ENCODE measurements around the gene CHRM3. TPM values are rescaled to one million over a fixed set of nuclear protein-coding genes. Genes with fewer than 3 reads are reported as not detected.

The CHRM3 gene
- polyA plus RNA-seq, 2 of the 4 experiments (the other 2 are of a cell fraction): 0.01 to 0.03 TPM

DNA sequence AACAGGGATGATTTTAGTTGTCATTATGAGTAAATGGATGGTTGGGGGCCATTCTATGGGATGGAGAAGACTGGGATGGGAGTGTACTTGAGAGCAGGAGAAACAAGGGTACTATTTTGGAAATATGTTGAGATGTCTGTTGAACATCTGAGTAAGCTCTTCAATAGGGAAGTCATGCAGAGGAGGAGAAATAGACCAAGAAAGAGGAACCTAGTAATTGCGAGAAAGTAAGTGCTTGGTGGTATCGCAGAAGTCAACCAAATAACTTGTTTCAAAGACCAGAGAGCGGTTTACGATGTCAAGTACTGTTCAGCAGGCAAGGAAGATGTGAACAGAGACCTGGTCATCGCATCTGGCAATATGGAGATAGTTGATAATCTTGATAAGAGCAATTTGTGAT, 22.4 kb upstream of the CHRM3 start:
- POLR2A ChIA-PET: no interaction called here

GRCh38 chr1:239367196-239367810, 19.1 kb upstream of the CHRM3 start:
- H3K9me3 ChIP-seq: no peaks in the 10 kb centered on the region
- POLR2A ChIA-PET: no interaction called here
- FAIRE-seq (no peak), DNase-seq (ENCODE audit: low read depth in 1 of 2, low spot score in 1 of 2) (no peak), ATAC-seq (no peak)
- no peak overlapping the region for H3K4me3 ChIP-seq
- no peak overlapping the region for H3K27ac ChIP-seq
- H3K4me1 ChIP-seq: no peaks in the 10 kb centered on the region
- TF ChIP-seq, protein P1, sequence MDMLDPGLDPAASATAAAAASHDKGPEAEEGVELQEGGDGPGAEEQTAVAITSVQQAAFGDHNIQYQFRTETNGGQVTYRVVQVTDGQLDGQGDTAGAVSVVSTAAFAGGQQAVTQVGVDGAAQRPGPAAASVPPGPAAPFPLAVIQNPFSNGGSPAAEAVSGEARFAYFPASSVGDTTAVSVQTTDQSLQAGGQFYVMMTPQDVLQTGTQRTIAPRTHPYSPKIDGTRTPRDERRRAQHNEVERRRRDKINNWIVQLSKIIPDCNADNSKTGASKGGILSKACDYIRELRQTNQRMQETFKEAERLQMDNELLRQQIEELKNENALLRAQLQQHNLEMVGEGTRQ (IDR thresholded peaks at IDR 0.05): no peak
- TF ChIP-seq CHD2 (IDR thresholded peaks at IDR 0.05; ENCODE audit: low read length, partially characterized antibody): no peak
- no peak for TF ChIP-seq BHLHE40 (IDR thresholded peaks at IDR 0.05; ENCODE audit: low read depth, low read length)
- no peak for TF ChIP-seq SREBF2 (IDR thresholded peaks at IDR 0.05)
- TF ChIP-seq EHMT2 (IDR thresholded peaks at IDR 0.05; ENCODE audit: low read depth): no peak
- no peak for TF ChIP-seq JUNB (IDR thresholded peaks at IDR 0.05)
- TF ChIP-seq RCOR1 (IDR thresholded peaks at IDR 0.05; ENCODE audit: low read depth, low read length): no peak
- no peak for TF ChIP-seq ZNF302 (CRISPR knock-in tag; IDR thresholded peaks at IDR 0.05)
- TF ChIP-seq RAD21 (conservative IDR thresholded peaks at IDR 0.05 in 1 of 2, IDR thresholded peaks at IDR 0.05 in 1 of 2): no peak
- TF ChIP-seq, protein P2, sequence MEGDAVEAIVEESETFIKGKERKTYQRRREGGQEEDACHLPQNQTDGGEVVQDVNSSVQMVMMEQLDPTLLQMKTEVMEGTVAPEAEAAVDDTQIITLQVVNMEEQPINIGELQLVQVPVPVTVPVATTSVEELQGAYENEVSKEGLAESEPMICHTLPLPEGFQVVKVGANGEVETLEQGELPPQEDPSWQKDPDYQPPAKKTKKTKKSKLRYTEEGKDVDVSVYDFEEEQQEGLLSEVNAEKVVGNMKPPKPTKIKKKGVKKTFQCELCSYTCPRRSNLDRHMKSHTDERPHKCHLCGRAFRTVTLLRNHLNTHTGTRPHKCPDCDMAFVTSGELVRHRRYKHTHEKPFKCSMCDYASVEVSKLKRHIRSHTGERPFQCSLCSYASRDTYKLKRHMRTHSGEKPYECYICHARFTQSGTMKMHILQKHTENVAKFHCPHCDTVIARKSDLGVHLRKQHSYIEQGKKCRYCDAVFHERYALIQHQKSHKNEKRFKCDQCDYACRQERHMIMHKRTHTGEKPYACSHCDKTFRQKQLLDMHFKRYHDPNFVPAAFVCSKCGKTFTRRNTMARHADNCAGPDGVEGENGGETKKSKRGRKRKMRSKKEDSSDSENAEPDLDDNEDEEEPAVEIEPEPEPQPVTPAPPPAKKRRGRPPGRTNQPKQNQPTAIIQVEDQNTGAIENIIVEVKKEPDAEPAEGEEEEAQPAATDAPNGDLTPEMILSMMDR (IDR thresholded peaks at IDR 0.05): no peak
- TF ChIP-seq, protein P3, sequence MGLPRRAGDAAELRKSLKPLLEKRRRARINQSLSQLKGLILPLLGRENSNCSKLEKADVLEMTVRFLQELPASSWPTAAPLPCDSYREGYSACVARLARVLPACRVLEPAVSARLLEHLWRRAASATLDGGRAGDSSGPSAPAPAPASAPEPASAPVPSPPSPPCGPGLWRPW (IDR thresholded peaks at IDR 0.05): no peak
- TF ChIP-seq ESRRA (IDR thresholded peaks at IDR 0.05; ENCODE audit: borderline replicate concordance, low read length): no peak
- TF ChIP-seq POLR2AphosphoS2 (conservative IDR thresholded peaks at IDR 0.05; ENCODE audit: low read length): no peak
- 3% methylated on average over 4 of the region's 4 CpGs for WGBS (ENCODE audit: missing lambda C conversion rate)
- CTCF ChIA-PET: no interaction called here
- no peak overlapping the region for H3K4me2 ChIP-seq

More for the DNA sequence above, 22.4 kb upstream of the CHRM3 start:
- FAIRE-seq (no peak), DNase-seq (ENCODE audit: low read depth in 1 of 2, low spot score in 1 of 2) (no peak), ATAC-seq (no peak)
- TF ChIP-seq POLR2A (IDR thresholded peaks at IDR 0.05; ENCODE audit: low read length): no peak
- TF ChIP-seq KDM5A (IDR thresholded peaks at IDR 0.05): no peak
- CTCF ChIA-PET: no interaction called here
- H3K4me2 ChIP-seq: no peak overlapping the region
- 30% methylated on average over 5 of the region's 5 CpGs for WGBS (ENCODE audit: missing lambda C conversion rate)
- H3K9me3 ChIP-seq: no peaks in the 10 kb centered on the region
- H3K27ac ChIP-seq: no peak overlapping the region
- H3K4me3 ChIP-seq: no peak overlapping the region
- no peaks in the 10 kb centered on the region for H3K4me1 ChIP-seq

DNA sequence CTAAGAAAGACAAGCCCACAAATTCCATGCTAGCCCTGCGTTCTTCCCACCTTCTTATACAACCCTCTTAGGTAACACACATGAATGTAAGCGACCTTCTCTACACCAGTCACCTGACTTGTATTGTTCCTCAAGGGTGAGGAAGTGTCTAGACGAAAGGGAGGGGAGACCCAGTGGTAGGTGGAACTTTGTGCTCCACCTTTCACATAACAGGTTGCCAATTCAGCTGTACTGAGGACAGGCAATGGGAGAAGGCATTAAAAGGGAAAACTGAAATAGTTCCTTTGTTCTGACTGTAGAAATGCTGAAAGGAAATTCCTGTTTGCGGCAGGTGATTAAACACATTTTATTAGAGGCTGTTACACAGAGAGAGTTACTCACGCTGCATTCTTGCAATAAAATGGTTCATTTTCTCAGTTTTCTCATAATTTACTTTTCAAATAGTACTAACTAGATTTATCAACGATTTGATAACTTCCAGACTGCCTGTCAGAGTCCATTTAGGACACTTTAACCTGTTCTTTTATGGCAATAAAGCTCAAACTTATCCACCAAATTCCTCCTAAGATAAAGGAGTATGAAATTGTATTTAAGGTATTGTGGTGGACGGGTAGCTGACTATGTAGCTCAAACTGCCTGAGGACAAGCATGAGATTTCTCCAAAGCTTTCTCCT, 17.8 kb upstream of the CHRM3 start:
- no peak overlapping the region for H3K4me2 ChIP-seq
- TF ChIP-seq ZFP36 (IDR thresholded peaks at IDR 0.05; ENCODE audit: borderline replicate concordance, partially characterized antibody) (no peak), HEYL (CRISPR knock-in tag; IDR thresholded peaks at IDR 0.05) (no peak), ATOH8 (CRISPR knock-in tag; IDR thresholded peaks at IDR 0.05; ENCODE audit: low read depth) (no peak), KDM5A (IDR thresholded peaks at IDR 0.05) (no peak), HOXA7 (CRISPR knock-in tag; IDR thresholded peaks at IDR 0.05) (no peak), NR3C1 (IDR thresholded peaks at IDR 0.05) (no peak), SMC3 (IDR thresholded peaks at IDR 0.05) (no peak), TP53 (CRISPR knock-in tag; IDR thresholded peaks at IDR 0.05) (no peak), EHMT2 (IDR thresholded peaks at IDR 0.05; ENCODE audit: low read depth) (no peak), RARB (CRISPR knock-in tag; IDR thresholded peaks at IDR 0.05) (no peak), TFCP2L1 (CRISPR knock-in tag; IDR thresholded peaks at IDR 0.05) (no peak), SREBF2 (IDR thresholded peaks at IDR 0.05) (no peak), MAZ (IDR thresholded peaks at IDR 0.05; ENCODE audit: borderline replicate concordance, low read depth, low read length) (no peak), JUNB (IDR thresholded peaks at IDR 0.05) (no peak), ZNF302 (CRISPR knock-in tag; IDR thresholded peaks at IDR 0.05) (no peak), CEBPB (IDR thresholded peaks at IDR 0.05) (no peak)
- TF ChIP-seq, protein P1 (IDR thresholded peaks at IDR 0.05): no peak
- TF ChIP-seq, protein P4, sequence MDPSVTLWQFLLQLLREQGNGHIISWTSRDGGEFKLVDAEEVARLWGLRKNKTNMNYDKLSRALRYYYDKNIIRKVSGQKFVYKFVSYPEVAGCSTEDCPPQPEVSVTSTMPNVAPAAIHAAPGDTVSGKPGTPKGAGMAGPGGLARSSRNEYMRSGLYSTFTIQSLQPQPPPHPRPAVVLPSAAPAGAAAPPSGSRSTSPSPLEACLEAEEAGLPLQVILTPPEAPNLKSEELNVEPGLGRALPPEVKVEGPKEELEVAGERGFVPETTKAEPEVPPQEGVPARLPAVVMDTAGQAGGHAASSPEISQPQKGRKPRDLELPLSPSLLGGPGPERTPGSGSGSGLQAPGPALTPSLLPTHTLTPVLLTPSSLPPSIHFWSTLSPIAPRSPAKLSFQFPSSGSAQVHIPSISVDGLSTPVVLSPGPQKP (IDR thresholded peaks at IDR 0.05; ENCODE audit: low read depth, low read length): no peak
- TF ChIP-seq, protein P5, sequence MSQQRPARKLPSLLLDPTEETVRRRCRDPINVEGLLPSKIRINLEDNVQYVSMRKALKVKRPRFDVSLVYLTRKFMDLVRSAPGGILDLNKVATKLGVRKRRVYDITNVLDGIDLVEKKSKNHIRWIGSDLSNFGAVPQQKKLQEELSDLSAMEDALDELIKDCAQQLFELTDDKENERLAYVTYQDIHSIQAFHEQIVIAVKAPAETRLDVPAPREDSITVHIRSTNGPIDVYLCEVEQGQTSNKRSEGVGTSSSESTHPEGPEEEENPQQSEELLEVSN (IDR thresholded peaks at IDR 0.05; ENCODE audit: borderline replicate concordance, low read depth): no peak

More for the DNA sequence above, 17.8 kb upstream of the CHRM3 start:
- H3K4me3 ChIP-seq: no peak overlapping the region
- DNase-seq (ENCODE audit: low read depth in 1 of 2, low spot score in 1 of 2): no peak
- H3K4me1 ChIP-seq: no peaks in the 10 kb centered on the region
- no peak overlapping the region for H3K27ac ChIP-seq
- 17% methylated on average over 7 of the region's 7 CpGs for WGBS (ENCODE audit: missing lambda C conversion rate)
- no peak for ATAC-seq
- no peak for FAIRE-seq
- POLR2A ChIA-PET: no interaction called here
- H3K9me3 ChIP-seq: no peaks in the 10 kb centered on the region
- CTCF ChIA-PET: no interaction called here

Measured in A549 (cell line).